Activated naive CD4-positive, alpha-beta T cell treated with anti-CD3 and anti-CD28 coated beads, Interleukin-2, amount 50 U/mL, for 24 hours (primary cell): Measurements from ENCODE around the gene GAPDHS.

Source experiments
- H3K27ac Mint-ChIP-seq: one replicate; pipeline ENCODE4 v1.8.0; 2021; ENCODE audit warnings: mild to moderate bottlenecking, mixed read lengths
- H3K27me3 Mint-ChIP-seq: one replicate; pipeline ENCODE4 v1.8.0; 2021; ENCODE audit warnings: mixed read lengths
- H3K36me3 Mint-ChIP-seq: one replicate; pipeline ENCODE4 v1.8.0; 2021; ENCODE audit warnings: mixed read lengths
- H3K4me1 Mint-ChIP-seq: one replicate; pipeline ENCODE4 v1.8.0; 2021; ENCODE audit warnings: mixed read lengths
- H3K4me3 Mint-ChIP-seq: one replicate; pipeline ENCODE4 v1.8.0; 2021; ENCODE audit warnings: mild to moderate bottlenecking, mixed read lengths
- H3K9me3 Mint-ChIP-seq: one replicate; pipeline ENCODE4 v1.8.0; 2021; ENCODE audit warnings: mixed read lengths

GAPDHS gene

GRCh38 chr19:35506011-35506410 is 27.2 kb upstream of the GAPDHS start:
- Mint-ChIP-seq H3K27me3 (peaks cover 11% of the 10 kb centered on the region), H3K36me3 (no peaks in the 10 kb centered on the region), H3K27ac (no peak overlapping the region)

GRCh38 chr19:35507561-35507960 is 25.7 kb upstream of the GAPDHS start:
- Mint-ChIP-seq H3K4me3 (no peak overlapping the region), H3K4me1 (peaks cover 15% of the 10 kb centered on the region), H3K27me3 (peaks cover 9% of the 10 kb centered on the region), H3K36me3 (no peaks in the 10 kb centered on the region), H3K27ac (no peak overlapping the region), H3K9me3 (no peaks in the 10 kb centered on the region)

More at GRCh38 chr19:35506011-35506410, 27.2 kb upstream of the GAPDHS start:
- Mint-ChIP-seq H3K4me1 (peaks cover 15% of the 10 kb centered on the region), H3K4me3 (no peak overlapping the region), H3K9me3 (no peaks in the 10 kb centered on the region)

- H3K27ac Mint-ChIP-seq: no peak overlapping the region
- peaks cover 11% of the 10 kb centered on the region for H3K27me3 Mint-ChIP-seq
- H3K36me3 Mint-ChIP-seq: no peaks in the 10 kb centered on the region
- H3K4me1 Mint-ChIP-seq: peaks cover 15% of the 10 kb centered on the region
- H3K9me3 Mint-ChIP-seq: no peaks in the 10 kb centered on the region
- no peak overlapping the region for H3K4me3 Mint-ChIP-seq
Observed at GRCh38 chr19:35508129-35508528, 25.1 kb upstream of the GAPDHS start.

GRCh38 chr19:35509018-35509652 is 24.1 kb upstream of the GAPDHS start:
- no peak overlapping the region for H3K27ac Mint-ChIP-seq
- H3K4me1 Mint-ChIP-seq: peaks cover 15% of the 10 kb centered on the region
- peak overlapping the region; percentile 77 for H3K4me3 Mint-ChIP-seq
- no peaks in the 10 kb centered on the region for H3K9me3 Mint-ChIP-seq
- H3K27me3 Mint-ChIP-seq: peaks cover 11% of the 10 kb centered on the region
- H3K36me3 Mint-ChIP-seq: no peaks in the 10 kb centered on the region

GRCh38 chr19:35509861-35510625 is 23.2 kb upstream of the GAPDHS start:
- H3K27me3 Mint-ChIP-seq: peaks cover 13% of the 10 kb centered on the region
- no peaks in the 10 kb centered on the region for H3K9me3 Mint-ChIP-seq
- H3K27ac Mint-ChIP-seq: no peak overlapping the region
- H3K4me1 Mint-ChIP-seq: peaks cover 15% of the 10 kb centered on the region
- peak overlapping the region; percentile 77 for H3K4me3 Mint-ChIP-seq
- H3K36me3 Mint-ChIP-seq: no peaks in the 10 kb centered on the region

- Mint-ChIP-seq H3K4me3 (peak overlapping the region; percentile 77), H3K36me3 (no peaks in the 10 kb centered on the region), H3K27ac (no peak overlapping the region), H3K4me1 (peaks cover 15% of the 10 kb centered on the region), H3K27me3 (peaks cover 9% of the 10 kb centered on the region), H3K9me3 (no peaks in the 10 kb centered on the region)
Observed at GRCh38 chr19:35510626-35510964, 22.7 kb upstream of the GAPDHS start.

GRCh38 chr19:35511337-35511736 is 21.9 kb upstream of the GAPDHS start:
- no peak overlapping the region for H3K4me3 Mint-ChIP-seq

GRCh38 chr19:35512831-35513627 is 20.2 kb upstream of the GAPDHS start:
- H3K4me3 Mint-ChIP-seq: no peak overlapping the region
- peaks cover 8% of the 10 kb centered on the region for H3K27me3 Mint-ChIP-seq
- no peaks in the 10 kb centered on the region for H3K36me3 Mint-ChIP-seq
- no peak overlapping the region for H3K27ac Mint-ChIP-seq
- peaks cover 15% of the 10 kb centered on the region for H3K4me1 Mint-ChIP-seq
- no peaks in the 10 kb centered on the region for H3K9me3 Mint-ChIP-seq

More at GRCh38 chr19:35511337-35511736, 21.9 kb upstream of the GAPDHS start:
- Mint-ChIP-seq H3K36me3 (no peaks in the 10 kb centered on the region), H3K27me3 (peaks cover 8% of the 10 kb centered on the region), H3K27ac (no peak overlapping the region), H3K9me3 (no peaks in the 10 kb centered on the region), H3K4me1 (peaks cover 15% of the 10 kb centered on the region)

- Mint-ChIP-seq H3K4me1 (peaks cover 15% of the 10 kb centered on the region), H3K27ac (no peak within 1 kb of the TSS), H3K4me3 (no peak within 1 kb of the TSS), H3K9me3 (no peaks in the 10 kb centered on the region), H3K36me3 (no peaks in the 10 kb centered on the region), H3K27me3 (peaks cover 5% of the 10 kb centered on the region)
Observed at GRCh38 chr19:35513628-35514281, 19.5 kb upstream of the GAPDHS start, which contains the start of gene DMKN. DMKN (minus strand) TSS chr19:35513649; CDS start chr19:35513475, 174 bp downstream.

- Mint-ChIP-seq H3K36me3 (no peaks in the 10 kb centered on the region), H3K27ac (no peak overlapping the region), H3K9me3 (no peaks in the 10 kb centered on the region), H3K27me3 (peaks cover 5% of the 10 kb centered on the region), H3K4me3 (no peak overlapping the region), H3K4me1 (peaks cover 13% of the 10 kb centered on the region)
Observed at GRCh38 chr19:35514282-35514809, 18.9 kb upstream of the GAPDHS start.

- H3K9me3 Mint-ChIP-seq: no peaks in the 10 kb centered on the region
- H3K27ac Mint-ChIP-seq: no peak overlapping the region
- no peaks in the 10 kb centered on the region for H3K36me3 Mint-ChIP-seq
- H3K27me3 Mint-ChIP-seq: peaks cover 5% of the 10 kb centered on the region
- H3K4me1 Mint-ChIP-seq: no peaks in the 10 kb centered on the region
- H3K4me3 Mint-ChIP-seq: no peak overlapping the region
Observed at GRCh38 chr19:35516310-35516709, 16.9 kb upstream of the GAPDHS start.

GRCh38 chr19:35517342-35517741 is 15.9 kb upstream of the GAPDHS start:
- Mint-ChIP-seq H3K36me3 (no peaks in the 10 kb centered on the region), H3K4me3 (no peak overlapping the region), H3K27ac (peak overlapping the region; percentile 8), H3K9me3 (no peaks in the 10 kb centered on the region), H3K4me1 (no peaks in the 10 kb centered on the region), H3K27me3 (peaks cover 5% of the 10 kb centered on the region)

- Mint-ChIP-seq H3K4me1 (no peaks in the 10 kb centered on the region), H3K27me3 (peaks cover 2% of the 10 kb centered on the region), H3K9me3 (no peaks in the 10 kb centered on the region), H3K36me3 (no peaks in the 10 kb centered on the region), H3K4me3 (no peak overlapping the region), H3K27ac (no peak overlapping the region)
Observed at GRCh38 chr19:35518313-35518712, 14.9 kb upstream of the GAPDHS start.

- Mint-ChIP-seq H3K36me3 (no peaks in the 10 kb centered on the region), H3K27me3 (peaks cover 2% of the 10 kb centered on the region), H3K4me3 (no peak overlapping the region), H3K9me3 (no peaks in the 10 kb centered on the region), H3K4me1 (no peaks in the 10 kb centered on the region), H3K27ac (peak overlapping the region; percentile 57)
Observed at GRCh38 chr19:35519291-35519690, 14.0 kb upstream of the GAPDHS start.

- H3K4me3 Mint-ChIP-seq: no peak overlapping the region
- H3K27ac Mint-ChIP-seq: no peak overlapping the region
- no peaks in the 10 kb centered on the region for H3K36me3 Mint-ChIP-seq
- no peaks in the 10 kb centered on the region for H3K4me1 Mint-ChIP-seq
- H3K9me3 Mint-ChIP-seq: no peaks in the 10 kb centered on the region
- no peaks in the 10 kb centered on the region for H3K27me3 Mint-ChIP-seq
Observed at GRCh38 chr19:35521124-35521743, 12.0 kb upstream of the GAPDHS start.
